OCI-LY7 (cell line): ENCODE measurements around the gene ZMYND11. TPM values are rescaled to one million over a fixed set of nuclear protein-coding genes. Genes with fewer than 3 reads are reported as not detected.
A peak's percentile ranks its signal among the peaks of the same experiment; 100 is the strongest.

ENCODE experiments used
- BruUV-seq: library from RNA; stranded (reverse); fragments of 400-500 nt; replicated peaks from 2 replicates; lab custom pipeline; 2021; lab: Mats Ljungman, UMichigan
- CTCF ChIA-PET: fragments of 300-600 bp; sonication (Branson Sonifier 250); formaldehyde crosslinking; loops from one replicate; lab custom pipeline; 2022; ENCODE audit warnings: antibody characterized with exemption; ENCODE audit not compliant: unreplicated experiment; lab: Charles Lee
- POLR2A ChIA-PET: fragments of 300-600 bp; sonication (Branson Sonifier 250); formaldehyde crosslinking; loops from one replicate; lab custom pipeline; 2022; ENCODE audit warnings: antibody characterized with exemption; lab: Charles Lee
- DNase-seq: peaks from one replicate; pipeline ENCODE4 v3.0.0-alpha.2; 2015; ENCODE audit warnings: low spot score
- H2AFZ ChIP-seq: fragments of 200-600 bp; sonication (generic), shearing (Covaris generic); 2 replicates; pipeline ENCODE4 v1.6.1; 2014; ENCODE audit warnings: mild to moderate bottlenecking, antibody characterized with exemption, low read length, moderate library complexity
- H3K27ac ChIP-seq: fragments of 200-600 bp; sonication (generic); 2 replicates; pipeline ENCODE4 v1.5.1; 2014; ENCODE audit warnings: mixed run types, low read depth, mild to moderate bottlenecking, moderate library complexity, low read length, inconsistent platforms; ENCODE audit not compliant: poor library complexity, severe bottlenecking
- H3K36me3 ChIP-seq: fragments of 200-600 bp; sonication (generic); 2 replicates; pipeline ENCODE4 v1.6.1; 2014; ENCODE audit warnings: mild to moderate bottlenecking, antibody characterized with exemption, low read length, moderate library complexity, mixed read lengths; ENCODE audit not compliant: insufficient read depth
- H3K4me1 ChIP-seq: fragments of 200-600 bp; sonication (generic); 2 replicates; pipeline ENCODE4 v1.5.1; 2014; ENCODE audit warnings: mild to moderate bottlenecking, low read length; ENCODE audit not compliant: insufficient read depth, poor library complexity, severe bottlenecking
- H3K4me2 ChIP-seq: fragments of 200-600 bp; sonication (generic); 2 replicates; pipeline ENCODE4 v1.6.1; 2014; ENCODE audit warnings: mild to moderate bottlenecking, low read length
- H3K4me3 ChIP-seq: fragments of 200-600 bp; sonication (generic); 2 replicates; pipeline ENCODE4 v1.5.1; 2014; ENCODE audit warnings: mild to moderate bottlenecking, low read depth, low read length; ENCODE audit not compliant: poor library complexity, severe bottlenecking
- H3K79me2 ChIP-seq: fragments of 200-600 bp; sonication (generic); 2 replicates; pipeline ENCODE4 v1.6.1; 2016; ENCODE audit warnings: low read depth, mild to moderate bottlenecking, low read length, moderate library complexity, mixed read lengths; ENCODE audit not compliant: insufficient read depth
- H3K9me2 ChIP-seq: fragments of 200-600 bp; sonication (generic); 2 replicates; pipeline ENCODE4 v1.6.1; 2016; ENCODE audit warnings: mild to moderate bottlenecking, low read length, mixed read lengths; ENCODE audit not compliant: insufficient read depth
- H3K9me3 ChIP-seq: fragments of 200-600 bp; sonication (generic); 2 replicates; pipeline ENCODE4 v1.6.1; 2014; ENCODE audit warnings: mild to moderate bottlenecking, mixed run types, low read length, mixed read lengths
- H4K20me1 ChIP-seq: fragments of 200-600 bp; sonication (generic); 2 replicates; pipeline ENCODE4 v1.6.1; 2014; ENCODE audit warnings: mild to moderate bottlenecking, antibody characterized with exemption, low read length, moderate library complexity, mixed read lengths; ENCODE audit not compliant: insufficient read depth
- EZH2phosphoT487 ChIP-seq: fragments of 200-600 bp; sonication (generic); IDR thresholded peaks from 2 replicates; pipeline ENCODE4 v1.6.1; 2018; ENCODE audit warnings: low read depth, borderline replicate concordance, mild to moderate bottlenecking, mixed run types, antibody characterized with exemption, low read length, moderate library complexity, mixed read lengths
- intact Hi-C: fragments of 100-400 bp; cut with micrococcal nuclease; formaldehyde crosslinking; loops from one replicate; pipeline ENCODE4 v1.10.0; 2022; ENCODE audit not compliant: unreplicated experiment
- total RNA-seq, 2 experiments: library from RNA; depleted of rRNA in 1 of 2; stranded (reverse); fragments of >200 nt in 1 of 2; shearing (Covaris generic) in 1 of 2; gene quantifications; 2 replicates each; pipeline ENCODE4 v1.2.3, GENCODE V29; 2014 to 2022
- TF ChIP-seq, protein P1 (sequence below): fragments of 200-600 bp; sonication (generic); conservative IDR thresholded peaks from 2 replicates; pipeline ENCODE4 v1.5.1; 2014; ENCODE audit warnings: mild to moderate bottlenecking, antibody characterized with exemption, low read length, moderate library complexity, mixed read lengths

Gene ZMYND11
- total RNA-seq, 2 experiments from 2014 or later = 4.0 to 5.5 TPM

- no peak for DNase-seq
- H3K27ac ChIP-seq = no peak overlapping the region
- H3K4me2 ChIP-seq = no peak overlapping the region
- H3K4me1 ChIP-seq = no peaks in the 10 kb centered on the region
- H3K9me2 ChIP-seq = no peaks in the 10 kb centered on the region
- TF ChIP-seq, protein P1, sequence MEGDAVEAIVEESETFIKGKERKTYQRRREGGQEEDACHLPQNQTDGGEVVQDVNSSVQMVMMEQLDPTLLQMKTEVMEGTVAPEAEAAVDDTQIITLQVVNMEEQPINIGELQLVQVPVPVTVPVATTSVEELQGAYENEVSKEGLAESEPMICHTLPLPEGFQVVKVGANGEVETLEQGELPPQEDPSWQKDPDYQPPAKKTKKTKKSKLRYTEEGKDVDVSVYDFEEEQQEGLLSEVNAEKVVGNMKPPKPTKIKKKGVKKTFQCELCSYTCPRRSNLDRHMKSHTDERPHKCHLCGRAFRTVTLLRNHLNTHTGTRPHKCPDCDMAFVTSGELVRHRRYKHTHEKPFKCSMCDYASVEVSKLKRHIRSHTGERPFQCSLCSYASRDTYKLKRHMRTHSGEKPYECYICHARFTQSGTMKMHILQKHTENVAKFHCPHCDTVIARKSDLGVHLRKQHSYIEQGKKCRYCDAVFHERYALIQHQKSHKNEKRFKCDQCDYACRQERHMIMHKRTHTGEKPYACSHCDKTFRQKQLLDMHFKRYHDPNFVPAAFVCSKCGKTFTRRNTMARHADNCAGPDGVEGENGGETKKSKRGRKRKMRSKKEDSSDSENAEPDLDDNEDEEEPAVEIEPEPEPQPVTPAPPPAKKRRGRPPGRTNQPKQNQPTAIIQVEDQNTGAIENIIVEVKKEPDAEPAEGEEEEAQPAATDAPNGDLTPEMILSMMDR = no peak
- no peak for TF ChIP-seq EZH2phosphoT487
- no peak overlapping the region for H3K4me3 ChIP-seq
- H2AFZ ChIP-seq = no peak overlapping the region
- H3K79me2 ChIP-seq = no peaks in the 10 kb centered on the region
- intact Hi-C loops = no loop called here
- no peaks in the 10 kb centered on the region for H3K9me3 ChIP-seq
- H3K36me3 ChIP-seq = no peaks in the 10 kb centered on the region
- H4K20me1 ChIP-seq = peaks cover 6% of the 10 kb centered on the region; the same call in 1 of the 2 replicates
- BruUV-seq = no TSS peak
- ChIA-PET POLR2A (interaction anchor here (0.6 kb wide), 1 partner anchor 16 kb away, joined by 5 read pairs; no protein-coding TSS in a partner anchor), CTCF (no interaction called here)
Measured at GRCh38 chr10:129810-130209, 5.4 kb upstream of the ZMYND11 start.

- H3K4me2 ChIP-seq = no peak overlapping the region
- H3K9me2 ChIP-seq = no peaks in the 10 kb centered on the region
- H3K27ac ChIP-seq = no peak overlapping the region
- H3K4me1 ChIP-seq = no peaks in the 10 kb centered on the region
- intact Hi-C loops = no loop called here
- no peak for TF ChIP-seq EZH2phosphoT487
- H3K36me3 ChIP-seq = no peaks in the 10 kb centered on the region
- DNase-seq = no peak
- ChIA-PET CTCF (no interaction called here), POLR2A (no interaction called here)
- H2AFZ ChIP-seq = no peak overlapping the region
- no peaks in the 10 kb centered on the region for H3K9me3 ChIP-seq
- H4K20me1 ChIP-seq = peaks cover 12% of the 10 kb centered on the region
- no peak overlapping the region for H3K4me3 ChIP-seq
- no TSS peak for BruUV-seq
- H3K79me2 ChIP-seq = no peaks in the 10 kb centered on the region
Measured at GRCh38 chr10:132946-133898, 2.0 kb upstream of the ZMYND11 start.

DNA sequence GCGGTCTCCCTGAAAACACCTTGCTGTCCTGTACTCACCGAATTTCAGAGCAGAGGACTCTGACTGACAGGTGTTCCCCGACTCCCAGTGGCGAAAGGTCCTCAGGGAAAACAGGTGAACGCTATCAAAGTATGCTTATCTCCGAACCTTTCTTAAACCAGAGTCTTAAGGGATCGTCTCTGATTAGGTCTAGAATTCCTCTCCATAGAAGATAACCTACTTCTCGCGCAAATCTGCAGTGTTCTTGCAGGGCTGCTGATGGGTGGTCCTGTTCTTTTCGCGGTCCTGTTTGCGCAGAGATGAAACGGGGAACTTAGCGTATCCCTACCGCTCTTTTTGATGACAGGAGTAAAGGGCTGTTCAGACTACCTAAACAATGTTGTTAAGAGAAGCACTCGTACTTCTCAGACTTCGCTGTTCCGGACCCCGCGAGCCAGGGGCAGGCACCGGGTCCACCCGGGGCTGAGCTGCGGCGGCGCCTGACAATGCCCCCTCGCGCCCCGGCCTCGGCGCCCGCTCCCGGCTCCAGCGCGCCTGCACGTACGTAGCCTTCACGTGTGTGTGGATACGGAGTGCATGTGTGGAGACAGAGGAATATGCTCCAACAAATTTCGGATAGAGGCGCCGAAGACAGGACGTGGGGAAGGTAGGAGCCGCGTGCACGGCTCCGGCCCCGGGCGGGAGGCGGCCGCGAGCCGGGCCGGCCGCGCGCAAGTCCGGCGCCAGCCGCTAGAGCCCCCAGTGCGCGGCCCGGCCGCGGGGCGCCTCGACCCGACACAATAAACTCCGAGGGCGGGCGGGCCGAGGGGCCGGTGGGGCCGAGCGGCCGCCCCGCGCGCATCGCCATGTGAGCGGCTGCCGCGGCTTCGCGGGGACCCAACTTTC is 766 bp upstream of the ZMYND11 start:
- peak; percentile 51 for DNase-seq
- CTCF ChIA-PET = no interaction called here
- Histone ChIP-seq H3K27ac (no peak overlapping the region), H4K20me1 (peaks cover 8% of the 10 kb centered on the region), H3K4me2 (peak overlapping the region; percentile 63), H3K9me2 (no peaks in the 10 kb centered on the region), H3K79me2 (no peaks in the 10 kb centered on the region), H2AFZ (peak overlapping the region; percentile 62), H3K4me3 (peak overlapping the region; percentile 65), H3K9me3 (no peaks in the 10 kb centered on the region), H3K36me3 (no peaks in the 10 kb centered on the region), H3K4me1 (no peaks in the 10 kb centered on the region)
- POLR2A ChIA-PET = no interaction called here
- no TSS peak for BruUV-seq
- TF ChIP-seq, protein P1 = no peak
- no peak for TF ChIP-seq EZH2phosphoT487
- intact Hi-C loops = no loop called here
